Keratinocyte (primary cell): Measurements from ENCODE around the gene NCKAP5.

ENCODE experiments used
- CTCF ChIP-seq, 3 experiments: IDR thresholded peaks in 1 of 3; conservative IDR thresholded peaks in 1 of 3; optimal IDR thresholded peaks in 1 of 3; 2 replicates in 2 of 3; 3 replicates in 1 of 3; pipeline versions ENCODE3 to v1.5.1; 2011; ENCODE audit warnings: low read length in 3 of 3, mild to moderate bottlenecking in 3 of 3, moderate library complexity in 2 of 3, control low read depth in 1 of 3, inconsistent platforms in 1 of 3; ENCODE audit not compliant: insufficient read depth in 2 of 3; ENCODE audit errors: extremely low read depth in 1 of 3
- EZH2 ChIP-seq: IDR thresholded peaks from one replicate; pipeline ENCODE4 v1.6.1; 2012; ENCODE audit warnings: inconsistent platforms, mild to moderate bottlenecking, low read length, moderate library complexity

GRCh38 chr2:132725748-132726147 is 842.5 kb downstream of the NCKAP5 start:
- TF ChIP-seq CTCF (optimal IDR thresholded peaks at IDR 0.05 in 1 of 3, IDR thresholded peaks at IDR 0.05 in 1 of 3, conservative IDR thresholded peaks at IDR 0.05 in 1 of 3; ENCODE audit: extremely low read depth in 1 of 3, insufficient read depth in 2 of 3, low read length in 3 of 3) (no peak), EZH2 (no peak)
